GM23338 (cell line): ENCODE results near the gene TBC1D5. TPM values are rescaled to one million over a fixed set of nuclear protein-coding genes. Genes with fewer than 3 reads are reported as not detected.

Experiments
- EZH2 ChIP-seq: fragments of 200-600 bp; sonication (generic); IDR thresholded peaks from one replicate; pipeline ENCODE4 v1.8.0; 2017; ENCODE audit warnings: antibody characterized with exemption, mild to moderate bottlenecking, low read depth; ENCODE audit not compliant: unreplicated experiment
- JUNB ChIP-seq: IDR thresholded peaks from one replicate; pipeline ENCODE4 v1.6.1; 2016; ENCODE audit warnings: antibody characterized with exemption; ENCODE audit not compliant: unreplicated experiment
- NANOG ChIP-seq: IDR thresholded peaks from 2 replicates; pipeline ENCODE4 v1.6.1; 2016; ENCODE audit warnings: antibody characterized with exemption, borderline replicate concordance
- POLR2AphosphoS5 ChIP-seq: IDR thresholded peaks from 2 replicates; pipeline ENCODE4 v1.6.1; 2016; ENCODE audit warnings: antibody characterized with exemption, low read depth
- polyA plus RNA-seq: library from polyadenylated mRNA; unstranded; fragments of >200 nt; fragmentation: Nextera tagmentation; extraction: Ambion mirVana; gene quantifications from 2 replicates; pipeline ENCODE4 v1.2.1, GENCODE V29; 2016
- total RNA-seq: library from RNA; depleted of rRNA; stranded (reverse); fragments of >200 nt; shearing (Covaris generic); gene quantifications from 2 replicates; pipeline ENCODE4 v1.2.3, GENCODE V29; 2014
- TF ChIP-seq, protein P1 (sequence below): fragments of 250-450 bp; sonication (Bioruptor Pico); IDR thresholded peaks from 2 replicates; pipeline ENCODE4 v1.5.0; 2020; ENCODE audit warnings: mild to moderate bottlenecking, moderate library complexity
- TF ChIP-seq, protein P2 (sequence below): IDR thresholded peaks from one replicate; pipeline ENCODE4 v1.6.1; 2018; ENCODE audit warnings: antibody characterized with exemption; ENCODE audit not compliant: unreplicated experiment
- TF ChIP-seq, protein P3 (sequence below): IDR thresholded peaks from 2 replicates; pipeline ENCODE4 v1.6.1; 2016; ENCODE audit warnings: antibody characterized with exemption

TBC1D5 gene
- total and polyA plus RNA-seq, 2 experiments from 2014 or later: 21.8 to 48.1 TPM

DNA sequence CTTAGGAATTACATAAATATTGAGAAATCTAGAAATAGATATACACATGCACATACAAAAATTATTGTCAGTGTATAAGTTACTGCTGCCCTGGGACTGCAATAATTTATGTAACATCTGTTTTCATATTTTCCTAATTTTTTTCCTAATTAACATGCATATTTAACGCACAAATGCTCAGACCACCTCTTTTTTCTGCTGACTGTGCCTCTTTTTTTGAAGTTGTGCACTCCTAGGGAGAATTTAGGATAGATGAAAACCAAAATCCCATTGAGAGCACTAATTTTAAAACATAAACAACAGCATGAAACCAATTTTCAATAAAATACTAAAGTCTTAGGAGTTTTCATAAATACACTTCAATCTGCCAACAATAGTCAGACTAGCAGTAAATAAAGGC lies 154.0 kb downstream of the TBC1D5 start (continued):
- TF ChIP-seq, protein P1, sequence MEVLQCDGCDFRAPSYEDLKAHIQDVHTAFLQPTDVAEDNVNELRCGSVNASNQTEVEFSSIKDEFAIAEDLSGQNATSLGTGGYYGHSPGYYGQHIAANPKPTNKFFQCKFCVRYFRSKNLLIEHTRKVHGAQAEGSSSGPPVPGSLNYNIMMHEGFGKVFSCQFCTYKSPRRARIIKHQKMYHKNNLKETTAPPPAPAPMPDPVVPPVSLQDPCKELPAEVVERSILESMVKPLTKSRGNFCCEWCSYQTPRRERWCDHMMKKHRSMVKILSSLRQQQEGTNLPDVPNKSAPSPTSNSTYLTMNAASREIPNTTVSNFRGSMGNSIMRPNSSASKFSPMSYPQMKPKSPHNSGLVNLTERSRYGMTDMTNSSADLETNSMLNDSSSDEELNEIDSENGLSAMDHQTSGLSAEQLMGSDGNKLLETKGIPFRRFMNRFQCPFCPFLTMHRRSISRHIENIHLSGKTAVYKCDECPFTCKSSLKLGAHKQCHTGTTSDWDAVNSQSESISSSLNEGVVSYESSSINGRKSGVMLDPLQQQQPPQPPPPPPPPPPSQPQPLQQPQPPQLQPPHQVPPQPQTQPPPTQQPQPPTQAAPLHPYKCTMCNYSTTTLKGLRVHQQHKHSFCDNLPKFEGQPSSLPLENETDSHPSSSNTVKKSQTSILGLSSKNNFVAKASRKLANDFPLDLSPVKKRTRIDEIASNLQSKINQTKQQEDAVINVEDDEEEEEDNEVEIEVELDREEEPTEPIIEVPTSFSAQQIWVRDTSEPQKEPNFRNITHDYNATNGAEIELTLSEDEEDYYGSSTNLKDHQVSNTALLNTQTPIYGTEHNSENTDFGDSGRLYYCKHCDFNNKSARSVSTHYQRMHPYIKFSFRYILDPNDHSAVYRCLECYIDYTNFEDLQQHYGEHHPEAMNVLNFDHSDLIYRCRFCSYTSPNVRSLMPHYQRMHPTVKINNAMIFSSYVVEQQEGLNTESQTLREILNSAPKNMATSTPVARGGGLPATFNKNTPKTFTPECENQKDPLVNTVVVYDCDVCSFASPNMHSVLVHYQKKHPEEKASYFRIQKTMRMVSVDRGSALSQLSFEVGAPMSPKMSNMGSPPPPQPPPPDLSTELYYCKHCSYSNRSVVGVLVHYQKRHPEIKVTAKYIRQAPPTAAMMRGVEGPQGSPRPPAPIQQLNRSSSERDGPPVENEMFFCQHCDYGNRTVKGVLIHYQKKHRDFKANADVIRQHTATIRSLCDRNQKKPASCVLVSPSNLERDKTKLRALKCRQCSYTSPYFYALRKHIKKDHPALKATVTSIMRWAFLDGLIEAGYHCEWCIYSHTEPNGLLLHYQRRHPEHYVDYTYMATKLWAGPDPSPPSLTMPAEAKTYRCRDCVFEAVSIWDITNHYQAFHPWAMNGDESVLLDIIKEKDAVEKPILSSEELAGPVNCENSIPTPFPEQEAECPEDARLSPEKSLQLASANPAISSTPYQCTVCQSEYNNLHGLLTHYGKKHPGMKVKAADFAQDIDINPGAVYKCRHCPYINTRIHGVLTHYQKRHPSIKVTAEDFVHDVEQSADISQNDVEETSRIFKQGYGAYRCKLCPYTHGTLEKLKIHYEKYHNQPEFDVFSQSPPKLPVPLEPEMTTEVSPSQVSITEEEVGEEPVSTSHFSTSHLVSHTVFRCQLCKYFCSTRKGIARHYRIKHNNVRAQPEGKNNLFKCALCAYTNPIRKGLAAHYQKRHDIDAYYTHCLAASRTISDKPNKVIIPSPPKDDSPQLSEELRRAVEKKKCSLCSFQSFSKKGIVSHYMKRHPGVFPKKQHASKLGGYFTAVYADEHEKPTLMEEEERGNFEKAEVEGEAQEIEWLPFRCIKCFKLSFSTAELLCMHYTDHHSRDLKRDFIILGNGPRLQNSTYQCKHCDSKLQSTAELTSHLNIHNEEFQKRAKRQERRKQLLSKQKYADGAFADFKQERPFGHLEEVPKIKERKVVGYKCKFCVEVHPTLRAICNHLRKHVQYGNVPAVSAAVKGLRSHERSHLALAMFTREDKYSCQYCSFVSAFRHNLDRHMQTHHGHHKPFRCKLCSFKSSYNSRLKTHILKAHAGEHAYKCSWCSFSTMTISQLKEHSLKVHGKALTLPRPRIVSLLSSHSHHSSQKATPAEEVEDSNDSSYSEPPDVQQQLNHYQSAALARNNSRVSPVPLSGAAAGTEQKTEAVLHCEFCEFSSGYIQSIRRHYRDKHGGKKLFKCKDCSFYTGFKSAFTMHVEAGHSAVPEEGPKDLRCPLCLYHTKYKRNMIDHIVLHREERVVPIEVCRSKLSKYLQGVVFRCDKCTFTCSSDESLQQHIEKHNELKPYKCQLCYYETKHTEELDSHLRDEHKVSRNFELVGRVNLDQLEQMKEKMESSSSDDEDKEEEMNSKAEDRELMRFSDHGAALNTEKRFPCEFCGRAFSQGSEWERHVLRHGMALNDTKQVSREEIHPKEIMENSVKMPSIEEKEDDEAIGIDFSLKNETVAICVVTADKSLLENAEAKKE: no peak
- TF ChIP-seq, protein P2, sequence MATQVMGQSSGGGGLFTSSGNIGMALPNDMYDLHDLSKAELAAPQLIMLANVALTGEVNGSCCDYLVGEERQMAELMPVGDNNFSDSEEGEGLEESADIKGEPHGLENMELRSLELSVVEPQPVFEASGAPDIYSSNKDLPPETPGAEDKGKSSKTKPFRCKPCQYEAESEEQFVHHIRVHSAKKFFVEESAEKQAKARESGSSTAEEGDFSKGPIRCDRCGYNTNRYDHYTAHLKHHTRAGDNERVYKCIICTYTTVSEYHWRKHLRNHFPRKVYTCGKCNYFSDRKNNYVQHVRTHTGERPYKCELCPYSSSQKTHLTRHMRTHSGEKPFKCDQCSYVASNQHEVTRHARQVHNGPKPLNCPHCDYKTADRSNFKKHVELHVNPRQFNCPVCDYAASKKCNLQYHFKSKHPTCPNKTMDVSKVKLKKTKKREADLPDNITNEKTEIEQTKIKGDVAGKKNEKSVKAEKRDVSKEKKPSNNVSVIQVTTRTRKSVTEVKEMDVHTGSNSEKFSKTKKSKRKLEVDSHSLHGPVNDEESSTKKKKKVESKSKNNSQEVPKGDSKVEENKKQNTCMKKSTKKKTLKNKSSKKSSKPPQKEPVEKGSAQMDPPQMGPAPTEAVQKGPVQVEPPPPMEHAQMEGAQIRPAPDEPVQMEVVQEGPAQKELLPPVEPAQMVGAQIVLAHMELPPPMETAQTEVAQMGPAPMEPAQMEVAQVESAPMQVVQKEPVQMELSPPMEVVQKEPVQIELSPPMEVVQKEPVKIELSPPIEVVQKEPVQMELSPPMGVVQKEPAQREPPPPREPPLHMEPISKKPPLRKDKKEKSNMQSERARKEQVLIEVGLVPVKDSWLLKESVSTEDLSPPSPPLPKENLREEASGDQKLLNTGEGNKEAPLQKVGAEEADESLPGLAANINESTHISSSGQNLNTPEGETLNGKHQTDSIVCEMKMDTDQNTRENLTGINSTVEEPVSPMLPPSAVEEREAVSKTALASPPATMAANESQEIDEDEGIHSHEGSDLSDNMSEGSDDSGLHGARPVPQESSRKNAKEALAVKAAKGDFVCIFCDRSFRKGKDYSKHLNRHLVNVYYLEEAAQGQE: no peak
- no peak for TF ChIP-seq EZH2
- no peak for TF ChIP-seq JUNB
- no peak for TF ChIP-seq NANOG
- no peak for TF ChIP-seq POLR2AphosphoS5
- TF ChIP-seq, protein P3, sequence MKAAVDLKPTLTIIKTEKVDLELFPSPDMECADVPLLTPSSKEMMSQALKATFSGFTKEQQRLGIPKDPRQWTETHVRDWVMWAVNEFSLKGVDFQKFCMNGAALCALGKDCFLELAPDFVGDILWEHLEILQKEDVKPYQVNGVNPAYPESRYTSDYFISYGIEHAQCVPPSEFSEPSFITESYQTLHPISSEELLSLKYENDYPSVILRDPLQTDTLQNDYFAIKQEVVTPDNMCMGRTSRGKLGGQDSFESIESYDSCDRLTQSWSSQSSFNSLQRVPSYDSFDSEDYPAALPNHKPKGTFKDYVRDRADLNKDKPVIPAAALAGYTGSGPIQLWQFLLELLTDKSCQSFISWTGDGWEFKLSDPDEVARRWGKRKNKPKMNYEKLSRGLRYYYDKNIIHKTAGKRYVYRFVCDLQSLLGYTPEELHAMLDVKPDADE: no peak
